ENCODE data around the gene PWWP2A.
"Not testable (repeated sequence)": the region's sequence is repeated elsewhere in the genome, so short reads cannot be mapped to it uniquely, and the experiment has no call there.

Gene PWWP2A

DNA sequence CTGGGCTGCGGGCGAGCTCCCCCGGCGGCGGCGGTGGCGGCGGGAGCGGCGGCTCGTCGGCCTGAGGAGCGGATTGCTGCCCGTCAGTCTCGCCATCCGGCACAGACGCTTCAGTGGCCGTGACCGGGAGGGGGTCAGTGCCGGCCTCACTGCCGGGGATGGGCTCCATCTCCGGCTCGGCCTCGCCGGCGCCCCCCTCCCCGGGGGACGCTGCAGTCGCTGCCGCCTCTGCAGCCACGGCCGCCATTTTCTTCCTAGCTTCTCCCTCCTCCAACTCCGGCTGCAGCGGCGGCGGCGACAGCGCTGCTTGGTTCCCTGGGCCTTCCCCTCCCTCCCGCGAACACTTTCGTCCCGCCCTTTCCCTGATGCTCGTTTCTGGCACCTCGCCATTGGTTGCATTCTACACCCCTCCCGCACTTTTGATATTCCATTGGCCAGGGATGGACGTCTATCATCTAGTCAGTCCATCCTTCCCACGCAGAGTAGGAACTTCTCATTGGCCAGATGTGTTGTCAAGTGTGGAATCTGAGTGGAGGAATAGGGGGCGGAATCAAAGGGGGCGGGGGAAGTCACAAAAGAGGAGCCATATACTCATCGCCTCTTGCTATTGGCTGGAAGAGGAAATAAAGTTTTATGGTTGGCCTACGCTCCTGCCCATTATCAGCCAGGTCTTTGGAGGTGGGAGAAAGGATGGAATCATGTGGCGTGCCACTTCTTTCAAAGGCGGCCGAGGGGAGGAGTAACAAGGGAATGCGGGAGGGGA, at the start of gene PWWP2A:
PWWP2A (minus strand) TSS at position 309 of the 763 bp plus-strand sequence; CDS start at position 247, 62 bp downstream.
- DNase-seq (ENCODE audit: low read depth in 2 of 2, low spot score in 1 of 2) = peak; percentile 87 to 95

- no peak for DNase-seq (ENCODE audit: low read depth in 2 of 2, low spot score in 1 of 2)
Observed at GRCh38 chr5:160167624-160168165, 48.4 kb upstream of the PWWP2A start.

GRCh38 chr5:160166973-160167623, 47.8 kb upstream of the PWWP2A start:
- no peak for DNase-seq (ENCODE audit: low read depth in 2 of 2, low spot score in 1 of 2)

DNA sequence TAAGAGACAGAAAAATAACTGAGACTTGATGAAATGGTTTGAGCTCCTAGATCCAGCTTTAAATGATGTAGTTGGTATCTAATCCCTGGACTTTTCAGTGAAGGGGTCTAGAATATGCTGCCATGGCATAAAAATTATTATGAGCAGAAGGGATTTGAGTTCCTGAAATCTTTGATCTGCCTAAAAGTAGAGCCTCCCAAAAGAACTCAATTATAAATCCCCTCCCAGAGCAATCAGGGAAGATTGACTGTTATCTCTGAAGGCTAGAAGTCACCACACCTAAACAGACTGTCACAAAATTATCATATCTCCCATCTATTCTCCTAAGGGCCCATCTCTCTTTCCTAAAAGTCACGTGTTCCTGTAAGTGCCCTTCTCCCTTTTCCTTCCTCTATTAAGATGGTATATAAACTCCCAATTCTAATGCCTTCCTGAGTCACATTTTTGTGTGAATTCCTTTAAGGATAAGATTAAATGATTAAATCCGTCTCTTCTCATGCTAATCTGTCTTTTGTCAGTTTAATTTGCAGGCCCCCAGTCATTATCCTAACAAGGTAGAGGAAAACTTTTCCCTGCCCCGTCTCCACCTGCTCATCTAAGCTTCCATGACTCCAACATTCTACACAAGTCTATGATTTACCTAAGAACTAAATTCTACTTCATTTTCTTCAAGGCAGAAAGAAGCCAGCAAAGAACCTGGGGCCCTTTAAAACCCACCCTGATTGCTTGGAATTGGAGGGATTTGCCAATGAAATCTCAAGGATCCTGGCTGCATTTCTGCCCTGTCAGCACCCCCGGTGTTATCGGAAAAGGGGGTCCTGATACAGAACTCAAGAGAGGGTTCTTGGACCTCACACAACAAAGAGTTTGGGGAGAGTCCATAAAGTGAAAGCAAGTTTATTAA, 47.1 kb upstream of the PWWP2A start:
- no peak for DNase-seq (ENCODE audit: low read depth in 2 of 2, low spot score in 1 of 2)

DNA sequence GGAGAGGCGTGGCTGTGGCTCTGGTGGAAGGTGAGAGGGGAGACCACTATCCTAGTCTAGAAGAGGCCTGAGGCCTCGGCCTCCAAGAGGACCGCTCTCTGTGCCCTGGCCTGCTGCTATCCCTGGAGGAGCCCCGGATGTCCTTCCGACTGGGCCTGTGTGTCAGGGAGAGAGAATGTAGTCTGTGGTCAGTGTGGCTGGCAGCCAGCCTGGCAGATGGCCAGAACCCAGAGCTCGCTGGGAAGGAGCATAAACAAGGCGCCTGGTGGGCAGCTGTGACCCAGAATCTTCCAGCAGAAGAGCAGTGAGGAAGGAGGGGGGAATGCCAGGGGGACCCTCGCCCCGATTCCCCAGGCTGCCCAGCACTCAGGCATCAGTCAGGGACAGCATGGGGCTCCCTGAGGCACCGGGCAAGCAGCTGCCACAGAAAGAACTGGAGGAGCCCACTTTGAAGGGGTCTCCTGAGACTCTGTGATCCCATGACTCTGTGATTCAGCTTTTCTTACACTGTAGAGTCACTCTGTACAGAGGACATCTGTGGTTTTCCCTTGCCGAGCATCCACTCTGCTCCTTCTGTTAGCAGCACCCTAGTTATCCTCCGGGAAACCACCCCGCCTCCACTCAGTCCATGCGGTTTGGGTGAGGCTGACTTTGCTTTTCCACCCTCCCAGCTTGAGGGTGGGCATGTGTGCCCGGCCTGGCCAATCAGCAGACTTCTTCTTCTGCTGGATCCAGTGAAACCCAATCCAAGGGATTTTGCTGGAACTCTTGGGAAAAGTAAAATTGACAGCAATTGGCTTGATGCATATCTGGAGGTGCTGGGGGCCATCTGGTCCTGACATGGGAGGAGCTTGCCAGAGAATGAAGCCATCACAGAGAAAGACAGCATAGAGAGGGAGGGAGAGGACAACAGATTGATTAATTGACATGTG, 46.2 kb upstream of the PWWP2A start:
- DNase-seq (ENCODE audit: low read depth in 2 of 2, low spot score in 1 of 2) = no peak

GRCh38 chr5:160162910-160163309, 43.7 kb upstream of the PWWP2A start:
- no peak for DNase-seq (ENCODE audit: low read depth in 2 of 2, low spot score in 1 of 2)

DNA sequence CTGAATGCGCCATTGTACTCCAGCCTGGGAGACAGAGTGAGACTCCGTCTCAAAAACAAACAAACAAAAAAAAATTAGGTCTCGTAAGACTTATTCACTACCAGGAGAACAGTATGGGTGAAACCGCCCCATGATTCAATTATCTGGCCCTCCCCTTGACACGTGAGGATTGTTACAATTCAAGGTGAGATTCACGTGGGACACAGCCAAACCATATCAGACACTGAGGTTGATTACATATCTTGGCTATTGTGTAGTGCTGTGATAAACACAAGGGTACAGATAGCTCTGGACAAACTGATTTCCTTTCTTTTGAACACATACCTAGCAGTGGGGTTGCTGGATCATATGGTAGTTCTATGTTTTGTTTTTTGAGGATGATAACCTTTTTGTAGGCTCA, 42.4 kb upstream of the PWWP2A start:
- DNase-seq (ENCODE audit: low read depth in 2 of 2, low spot score in 1 of 2) = no peak

DNA sequence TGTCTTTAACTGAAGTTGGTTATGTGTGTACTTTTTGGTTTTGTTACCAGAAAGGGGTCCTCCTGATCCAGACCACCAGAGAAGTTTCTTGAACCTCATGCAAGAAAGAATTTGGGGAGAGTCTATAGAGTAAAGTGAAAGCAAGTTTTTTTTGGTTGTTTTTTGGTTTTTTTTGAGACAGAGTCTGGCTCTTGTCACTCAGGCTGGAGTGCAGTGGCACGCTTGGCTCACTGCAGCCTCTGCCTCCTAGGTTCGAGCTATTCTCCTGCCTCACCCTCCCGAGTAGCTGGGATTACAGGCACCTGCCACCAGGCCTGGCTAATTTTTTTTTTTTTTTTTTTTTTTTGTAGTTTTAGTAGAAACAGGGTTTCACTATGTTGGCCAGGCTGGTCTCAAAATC, 41.6 kb upstream of the PWWP2A start:
- DNase-seq (ENCODE audit: low read depth in 2 of 2, low spot score in 1 of 2) = not testable (repeated sequence)

GRCh38 chr5:160159991-160160792, 40.9 kb upstream of the PWWP2A start:
- DNase-seq (ENCODE audit: low read depth in 2 of 2, low spot score in 1 of 2) = no peak

- DNase-seq (ENCODE audit: low read depth in 2 of 2, low spot score in 1 of 2) = no peak
Observed at GRCh38 chr5:160158087-160158486, 38.8 kb upstream of the PWWP2A start.

GRCh38 chr5:160155017-160155750, 35.9 kb upstream of the PWWP2A start:
- DNase-seq (ENCODE audit: low read depth in 2 of 2, low spot score in 1 of 2) = no peak

- no peak for DNase-seq (ENCODE audit: low read depth in 2 of 2, low spot score in 1 of 2)
Observed at GRCh38 chr5:160152901-160153300, 33.7 kb upstream of the PWWP2A start.

DNA sequence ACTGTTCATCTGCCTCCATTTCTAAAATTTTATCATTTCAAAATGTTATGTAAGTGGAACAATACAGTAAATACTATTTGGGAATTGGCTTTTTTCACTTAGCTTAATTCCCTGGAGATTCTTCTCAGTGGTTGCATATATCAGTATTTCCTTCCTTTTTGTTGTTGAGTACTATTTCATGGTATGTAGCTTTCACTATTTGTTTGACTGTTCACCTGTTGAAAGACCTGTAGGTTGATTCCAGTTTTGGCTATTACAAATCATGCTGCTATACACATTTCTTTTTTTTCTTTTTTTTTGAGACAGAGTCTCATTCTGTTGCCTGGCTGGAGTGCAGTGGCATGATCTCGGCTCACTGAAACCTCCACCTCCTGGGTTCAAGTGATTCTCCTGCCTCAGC, 33.0 kb upstream of the PWWP2A start:
- no peak for DNase-seq (ENCODE audit: low read depth in 2 of 2, low spot score in 1 of 2)

DNA sequence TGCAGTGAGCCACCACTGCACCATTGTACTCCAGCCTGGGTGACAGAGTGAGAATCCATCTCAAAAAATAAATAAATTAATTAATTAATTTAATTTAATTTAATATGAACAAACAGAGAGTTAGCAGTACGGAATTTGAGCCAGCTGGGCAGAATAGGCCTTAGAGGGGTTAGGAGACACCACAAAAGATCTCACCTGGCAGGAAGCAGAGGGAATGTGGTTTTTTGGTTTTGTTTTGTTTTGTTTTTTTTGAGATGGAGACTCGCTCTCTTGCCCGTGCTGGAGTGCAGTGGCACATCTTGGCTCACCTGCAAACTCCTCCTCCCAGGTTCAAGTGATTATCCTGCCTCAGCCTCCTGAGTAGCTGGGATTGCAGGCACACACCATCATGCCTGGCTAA, 31.8 kb upstream of the PWWP2A start:
- no peak for DNase-seq (ENCODE audit: low read depth in 2 of 2, low spot score in 1 of 2)

GRCh38 chr5:160150381-160150780, 31.1 kb upstream of the PWWP2A start:
- DNase-seq (ENCODE audit: low read depth in 2 of 2, low spot score in 1 of 2) = no peak

GRCh38 chr5:160144436-160144835, 25.2 kb upstream of the PWWP2A start:
- DNase-seq (ENCODE audit: low read depth in 2 of 2, low spot score in 1 of 2) = not testable (repeated sequence)

- no peak for DNase-seq (ENCODE audit: low read depth in 2 of 2, low spot score in 1 of 2)
Observed at GRCh38 chr5:160134332-160134731, 15.1 kb upstream of the PWWP2A start.

DNA sequence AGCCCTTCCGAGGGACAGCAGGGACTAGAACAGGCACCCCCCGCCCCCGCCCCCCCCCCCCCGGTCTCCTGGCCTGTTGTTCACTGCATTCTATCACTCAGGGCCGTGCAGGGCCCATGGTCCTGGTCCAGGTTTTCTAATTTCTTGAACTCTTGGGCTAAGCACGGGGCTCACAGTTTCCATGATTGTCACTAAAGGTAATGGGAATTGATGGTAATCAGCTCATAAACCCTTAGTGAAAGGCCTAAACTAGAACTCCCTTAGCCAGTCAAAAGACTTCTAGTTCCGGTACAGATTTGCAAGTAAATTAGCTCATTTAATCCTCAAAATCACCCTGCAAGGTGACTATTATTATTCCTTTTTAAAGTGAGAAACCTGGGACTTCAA, 14.7 kb upstream of the PWWP2A start:
- no peak for DNase-seq (ENCODE audit: low read depth in 2 of 2, low spot score in 1 of 2)

All from stimulated activated CD8-positive, alpha-beta memory T cell treated with anti-CD3 and anti-CD28 coated beads, Interleukin-4, amount 100 ng/mL, for 1 hour (primary cell).